GM12878 (cell line): ENCODE measurements around the gene FDPS. TPM values are rescaled to one million over a fixed set of nuclear protein-coding genes. Genes with fewer than 3 reads are reported as not detected.

ENCODE experiments used
- ATAC-seq: fragments of 200-7000 bp; cut with Tn5 transposase; 3 replicates; pipeline ENCODE4 v1.9.1; 2020; ENCODE audit warnings: mild to moderate bottlenecking, moderate library complexity
- BruUV-seq: library from RNA; stranded (reverse); fragments of 400-500 nt; replicated peaks from 2 replicates; lab custom pipeline; 2021; lab: Mats Ljungman, UMichigan
- CTCF ChIA-PET: fragments of 300-600 bp; sonication (Branson Sonifier 250); formaldehyde crosslinking; extraction: SDS; loops from one replicate; lab custom pipeline; 2021; ENCODE audit warnings: inconsistent platforms; lab: Yijun Ruan, JAX
- POLR2A ChIA-PET: fragments of 350-600 bp; formaldehyde crosslinking; extraction: SDS; loops from one replicate; lab custom pipeline; 2021; ENCODE audit warnings: inconsistent platforms; lab: Charles Lee
- RAD21 ChIA-PET: fragments of 300-600 bp; sonication (Branson Sonifier 250); formaldehyde crosslinking; loops from one replicate; lab custom pipeline; 2023; ENCODE audit warnings: antibody characterized with exemption; ENCODE audit not compliant: unreplicated experiment; lab: Charles Lee
- SMC1A ChIA-PET: fragments of 300-600 bp; sonication (Branson Sonifier 250); formaldehyde crosslinking; loops from one replicate; lab custom pipeline; 2023; ENCODE audit not compliant: unreplicated experiment, uncharacterized antibody; lab: Charles Lee
- DNase-seq: peaks from one replicate; pipeline ENCODE4 v3.0.0-alpha.2; 2011; ENCODE audit warnings: low read depth, low spot score
- FAIRE-seq: peaks from 3 replicates; lab custom pipeline; 2011; peaks lifted over from hg19 to GRCh38; lab: Jason Lieb, UNC
- H2AFZ ChIP-seq: 2 replicates; pipeline ENCODE4 v1.6.0; 2011; ENCODE audit warnings: low read depth, low read length, control low read depth; ENCODE audit not compliant: control insufficient read depth
- H3K27ac ChIP-seq: 2 replicates; pipeline ENCODE4 v1.5.1; 2011; ENCODE audit warnings: control low read depth; ENCODE audit not compliant: control insufficient read depth, insufficient read depth
- H3K27me3 ChIP-seq, 2 experiments: replicated peaks in 1 of 2; 2 replicates each; pipeline versions ENCODE4 v1.6.0 to v1.6.1; 2011; ENCODE audit warnings: low read length in 1 of 2; ENCODE audit not compliant: control insufficient read depth in 2 of 2, insufficient read depth in 2 of 2
- H3K36me3 ChIP-seq, 2 experiments: 2 replicates each; pipeline ENCODE4 v1.5.1; 2011; ENCODE audit warnings: low read length in 1 of 2; ENCODE audit not compliant: control insufficient read depth in 2 of 2, insufficient read depth in 2 of 2
- H3K4me1 ChIP-seq: 2 replicates; pipeline ENCODE4 v1.6.1; 2011; ENCODE audit warnings: mild to moderate bottlenecking, low read length, moderate library complexity, mixed read lengths; ENCODE audit not compliant: control insufficient read depth, insufficient read depth
- H3K4me2 ChIP-seq: 2 replicates; pipeline ENCODE4 v1.6.0; 2011; ENCODE audit warnings: control low read depth; ENCODE audit not compliant: control insufficient read depth, insufficient read depth
- H3K4me3 ChIP-seq: fragments of 200-600 bp; sonication (generic); 2 replicates; pipeline ENCODE4 v1.5.1; 2016
- H3K79me2 ChIP-seq: 2 replicates; pipeline ENCODE4 v1.6.0; 2011; ENCODE audit warnings: low read length; ENCODE audit not compliant: control insufficient read depth, insufficient read depth
- H3K9ac ChIP-seq: 2 replicates; pipeline ENCODE4 v1.8.0; 2011; ENCODE audit warnings: low read length, control low read depth, mixed read lengths; ENCODE audit not compliant: control insufficient read depth, insufficient read depth
- H3K9me3 ChIP-seq: replicated peaks from 3 replicates; pipeline ENCODE4 v1.5.1; 2011; ENCODE audit warnings: mild to moderate bottlenecking, low read length; ENCODE audit not compliant: control insufficient read depth, insufficient read depth
- H4K20me1 ChIP-seq: 2 replicates; pipeline ENCODE4 v1.6.0; 2011; ENCODE audit not compliant: control insufficient read depth, insufficient read depth
- ATF3 ChIP-seq: IDR thresholded peaks from 2 replicates; pipeline ENCODE4 v1.6.1; 2011; ENCODE audit warnings: low read depth, mild to moderate bottlenecking, low read length, moderate library complexity, borderline replicate concordance; ENCODE audit errors: extremely low read depth
- CBX3 ChIP-seq: fragments of 200-600 bp; sonication (generic); IDR thresholded peaks from 2 replicates; pipeline ENCODE4 v1.6.1; 2016; ENCODE audit warnings: low read depth, borderline replicate concordance
- FOXM1 ChIP-seq: IDR thresholded peaks from 2 replicates; pipeline ENCODE4 v1.6.1; 2012; ENCODE audit warnings: low read depth, mild to moderate bottlenecking, inconsistent platforms, low read length, moderate library complexity
- HCFC1 ChIP-seq: fragments of 150-350 bp; IDR thresholded peaks from 2 replicates; pipeline ENCODE4 v1.6.1; 2014; ENCODE audit warnings: low read length
- HDGF ChIP-seq: fragments of 450-650 bp; IDR thresholded peaks from 2 replicates; pipeline ENCODE4 v1.6.1; 2016; ENCODE audit warnings: antibody characterized with exemption
- MLLT1 ChIP-seq: fragments of 450-650 bp; IDR thresholded peaks from 2 replicates; pipeline ENCODE4 v1.6.1; 2016; ENCODE audit warnings: mild to moderate bottlenecking
- NFYB ChIP-seq: IDR thresholded peaks from 2 replicates; pipeline ENCODE4 v1.6.1; 2011; ENCODE audit warnings: low read depth, mild to moderate bottlenecking, low read length, improper control_type of control experiment, moderate library complexity; ENCODE audit not compliant: insufficient read depth
- SMC3 ChIP-seq: IDR thresholded peaks from 2 replicates; pipeline ENCODE4 v1.6.1; 2011; ENCODE audit warnings: low read length, improper control_type of control experiment, borderline replicate concordance
- WRNIP1 ChIP-seq: IDR thresholded peaks from 2 replicates; pipeline ENCODE4 v1.6.1; 2011; ENCODE audit warnings: low read depth, low read length, improper control_type of control experiment, borderline replicate concordance
- YY1 ChIP-seq: IDR thresholded peaks from 2 replicates; pipeline ENCODE4 v1.6.1; 2011; ENCODE audit warnings: low read depth, mild to moderate bottlenecking, low read length
- WGBS: methylation state at CpG from one replicate; pipeline ENCODE4 v1.1.6; 2016; ENCODE audit warnings: low lambda C conversion rate; ENCODE audit not compliant: insufficient replicate concordance, insufficient coverage; ENCODE audit errors: missing lambda C conversion rate; 5-methylcytosine and 5-hydroxymethylcytosine counted together
- in situ Hi-C: fragments of 300-500 bp; cut with MboI; formaldehyde crosslinking; loops from 9 replicates; pipeline ENCODE4 v1.14.3; 2018; ENCODE audit warnings: mixed read lengths
- intact Hi-C: fragments of 100-400 bp; cut with micrococcal nuclease; formaldehyde crosslinking; loops from one replicate; pipeline ENCODE4 v1.14.2; 2022; ENCODE audit not compliant: unreplicated experiment
- polyA plus RNA-seq, 11 experiments: library from polyadenylated mRNA; depleted of rRNA in 4 of 11; unstranded in 6 of 11; stranded (reverse) in 5 of 11; fragments of >200 nt; fragmentation: Nextera tagmentation in 4 of 11; fragmentation: Illumina TruSeq in 1 of 11; extraction: Ambion mirVana in 4 of 11; extraction: Trizol in 1 of 11; gene quantifications; 1 replicate in 1 of 11; 2 replicates in 10 of 11; pipeline versions ENCODE4 v1.2.1 to v1.2.3, GENCODE V29; 2011 to 2016; ENCODE audit warnings: inconsistent platforms in 2 of 11, missing spikeins in 2 of 11, low read depth in 1 of 11
- total RNA-seq, 4 experiments: library from RNA; depleted of rRNA in 3 of 4; stranded (reverse); fragments of >200 nt in 3 of 4; fragmentation: Illumina TruSeq in 1 of 4; extraction: Trizol in 1 of 4; gene quantifications; 2 replicates each; pipeline versions ENCODE4 v1.2.1 to v1.2.3, GENCODE V29; 2013 to 2021
- TF ChIP-seq, protein P1 (sequence below): IDR thresholded peaks from 2 replicates; pipeline ENCODE4 v1.6.1; 2011; ENCODE audit warnings: low read depth, low read length, improper control_type of control experiment, borderline replicate concordance
- TF ChIP-seq, protein P2 (sequence below): fragments of 450-650 bp; IDR thresholded peaks from 2 replicates; pipeline ENCODE4 v1.6.1; 2017; ENCODE audit warnings: antibody characterized with exemption, mild to moderate bottlenecking, moderate library complexity
- TF ChIP-seq, protein P3 (sequence below): IDR thresholded peaks from 2 replicates; pipeline ENCODE4 v1.6.1; 2012; ENCODE audit warnings: low read depth, low read length, improper control_type of control experiment

The FDPS gene
- total and polyA plus RNA-seq, 10 of the 15 experiments (the other 5 are each of a cell fraction or from before 2014, with no cell fraction given) = 405 to 1,156 (median 487) TPM

DNA sequence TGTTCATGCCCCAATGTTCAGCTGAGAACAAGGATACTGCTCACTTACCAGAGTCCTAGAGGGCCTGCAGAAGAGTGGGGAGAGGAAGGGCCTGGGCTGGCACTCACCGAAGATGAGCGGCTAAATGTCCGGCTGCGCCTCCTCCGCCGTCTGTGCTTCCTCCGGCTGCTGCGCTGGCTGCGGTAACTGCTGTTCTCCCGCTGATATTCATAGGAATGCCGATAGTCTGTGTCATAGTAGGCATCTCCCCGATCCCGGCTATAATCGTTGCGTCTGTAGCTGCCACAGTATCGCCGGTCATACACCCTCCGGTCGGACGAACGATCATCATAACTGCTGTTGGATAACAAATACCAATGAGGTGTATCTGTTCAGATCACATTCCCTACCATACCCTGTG, 39.3 kb upstream of the FDPS start (continued):
- TF ChIP-seq, protein P1, sequence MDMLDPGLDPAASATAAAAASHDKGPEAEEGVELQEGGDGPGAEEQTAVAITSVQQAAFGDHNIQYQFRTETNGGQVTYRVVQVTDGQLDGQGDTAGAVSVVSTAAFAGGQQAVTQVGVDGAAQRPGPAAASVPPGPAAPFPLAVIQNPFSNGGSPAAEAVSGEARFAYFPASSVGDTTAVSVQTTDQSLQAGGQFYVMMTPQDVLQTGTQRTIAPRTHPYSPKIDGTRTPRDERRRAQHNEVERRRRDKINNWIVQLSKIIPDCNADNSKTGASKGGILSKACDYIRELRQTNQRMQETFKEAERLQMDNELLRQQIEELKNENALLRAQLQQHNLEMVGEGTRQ = no peak
- TF ChIP-seq, protein P2, sequence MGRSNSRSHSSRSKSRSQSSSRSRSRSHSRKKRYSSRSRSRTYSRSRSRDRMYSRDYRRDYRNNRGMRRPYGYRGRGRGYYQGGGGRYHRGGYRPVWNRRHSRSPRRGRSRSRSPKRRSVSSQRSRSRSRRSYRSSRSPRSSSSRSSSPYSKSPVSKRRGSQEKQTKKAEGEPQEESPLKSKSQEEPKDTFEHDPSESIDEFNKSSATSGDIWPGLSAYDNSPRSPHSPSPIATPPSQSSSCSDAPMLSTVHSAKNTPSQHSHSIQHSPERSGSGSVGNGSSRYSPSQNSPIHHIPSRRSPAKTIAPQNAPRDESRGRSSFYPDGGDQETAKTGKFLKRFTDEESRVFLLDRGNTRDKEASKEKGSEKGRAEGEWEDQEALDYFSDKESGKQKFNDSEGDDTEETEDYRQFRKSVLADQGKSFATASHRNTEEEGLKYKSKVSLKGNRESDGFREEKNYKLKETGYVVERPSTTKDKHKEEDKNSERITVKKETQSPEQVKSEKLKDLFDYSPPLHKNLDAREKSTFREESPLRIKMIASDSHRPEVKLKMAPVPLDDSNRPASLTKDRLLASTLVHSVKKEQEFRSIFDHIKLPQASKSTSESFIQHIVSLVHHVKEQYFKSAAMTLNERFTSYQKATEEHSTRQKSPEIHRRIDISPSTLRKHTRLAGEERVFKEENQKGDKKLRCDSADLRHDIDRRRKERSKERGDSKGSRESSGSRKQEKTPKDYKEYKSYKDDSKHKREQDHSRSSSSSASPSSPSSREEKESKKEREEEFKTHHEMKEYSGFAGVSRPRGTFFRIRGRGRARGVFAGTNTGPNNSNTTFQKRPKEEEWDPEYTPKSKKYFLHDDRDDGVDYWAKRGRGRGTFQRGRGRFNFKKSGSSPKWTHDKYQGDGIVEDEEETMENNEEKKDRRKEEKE = no peak
- TF ChIP-seq NFYB (no peak), ATF3 (no peak)
- TF ChIP-seq, all 136 proteins: peak for 0

- CTCF ChIA-PET = interaction anchor here (0.5 to 8.6 kb wide), 9 partner anchors 9 to 455 kb away, joined by 3 to 80 read pairs (median 3); partner anchors contain the start of genes KRTCAP2, RUSC1 and SCAMP3
- Histone ChIP-seq H3K36me3 (peaks cover 23% of the 10 kb centered on the region in 2 experiments), H3K9me3 (no peaks in the 10 kb centered on the region), H3K9ac (peak overlapping the region; percentile 79), H3K79me2 (peaks cover 30% of the 10 kb centered on the region), H3K27ac (peak overlapping the region; percentile 86), H3K4me2 (peak overlapping the region; percentile 97), H3K4me3 (peak overlapping the region; percentile 83), H2AFZ (peak overlapping the region; percentile 100), H4K20me1 (no peaks in the 10 kb centered on the region), H3K4me1 (peaks cover 10% of the 10 kb centered on the region), H3K27me3 (no peaks in the 10 kb centered on the region)
- in situ Hi-C loops (no loop called here), intact Hi-C loops (loop anchor here (2.0 kb wide), 1 partner anchor 36 kb away; the partner anchor contains the start of gene FDPS)
- SMC1A ChIA-PET = interaction anchor here (0.8 to 3.3 kb wide), 7 partner anchors 9 to 52 kb away, joined by 3 to 17 read pairs (median 5); no protein-coding TSS in a partner anchor
- BruUV-seq = TSS peak; percentile 88
- POLR2A ChIA-PET = interaction anchor here (0.7 to 4.5 kb wide), 13 partner anchors 9 to 908 kb away, joined by 3 to 41 read pairs (median 5); partner anchors contain the start of genes FDPS, KRTCAP2, SCAMP3 and TRIM46
- peak; percentile 66 for ATAC-seq
- 6% methylated on average over 22 of the region's 44 CpGs for WGBS
- RAD21 ChIA-PET = interaction anchor here (1.0 to 3.0 kb wide), 10 partner anchors 11 to 232 kb away, joined by 3 to 13 read pairs (median 6); partner anchors contain the start of gene FDPS
- DNase-seq = no peak
- no peak for FAIRE-seq
- TF ChIP-seq YY1 (peak; percentile 94), HDGF (0 out of 2 replicates have a peak, but pooled peaks have one; percentile 31), SMC3 (no peak), WRNIP1 (0 out of 2 replicates have a peak, but pooled peaks have one; percentile 79), CBX3 (no peak), FOXM1 (no peak), HCFC1 (no peak), MLLT1 (0 out of 2 replicates have a peak, but pooled peaks have one; percentile 28)
- TF ChIP-seq, protein P3, sequence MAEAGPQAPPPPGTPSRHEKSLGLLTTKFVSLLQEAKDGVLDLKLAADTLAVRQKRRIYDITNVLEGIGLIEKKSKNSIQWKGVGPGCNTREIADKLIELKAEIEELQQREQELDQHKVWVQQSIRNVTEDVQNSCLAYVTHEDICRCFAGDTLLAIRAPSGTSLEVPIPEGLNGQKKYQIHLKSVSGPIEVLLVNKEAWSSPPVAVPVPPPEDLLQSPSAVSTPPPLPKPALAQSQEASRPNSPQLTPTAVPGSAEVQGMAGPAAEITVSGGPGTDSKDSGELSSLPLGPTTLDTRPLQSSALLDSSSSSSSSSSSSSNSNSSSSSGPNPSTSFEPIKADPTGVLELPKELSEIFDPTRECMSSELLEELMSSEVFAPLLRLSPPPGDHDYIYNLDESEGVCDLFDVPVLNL = no peak
Observed at GRCh38 chr1:155272466-155273342, 36.0 kb upstream of the FDPS start.
